K562 (cell line): Measurements from ENCODE around the gene NUP153. TPM values are rescaled to one million over a fixed set of nuclear protein-coding genes. Genes with fewer than 3 reads are reported as not detected.

ENCODE experiments used
- ATAC-seq: fragments of 200-7000 bp; cut with Tn5 transposase; 3 replicates; pipeline ENCODE4 v1.9.1; 2020; ENCODE audit warnings: moderate library complexity
- BruUV-seq: library from RNA; stranded (reverse); fragments of 400-500 nt; replicated peaks from 2 replicates; lab custom pipeline; 2021; lab: Mats Ljungman, UMichigan
- CTCF ChIA-PET: fragments of 300-600 bp; formaldehyde crosslinking; extraction: SDS; loops from one replicate; lab custom pipeline; 2021; ENCODE audit warnings: low intra/inter-chr PET ratio; lab: Yijun Ruan, JAX
- POLR2A ChIA-PET: fragments of 300-600, 350-650 bp; sonication (Branson Sonifier 250); formaldehyde crosslinking; extraction: SDS; loops from one replicate; lab custom pipeline; 2021; ENCODE audit warnings: antibody characterized with exemption, inconsistent platforms; lab: Yijun Ruan, JAX
- DNase-seq, 4 experiments: peaks; one replicate each; pipeline versions ENCODE4 v3.0.0 to v3.0.0-alpha.2; 2011 to 2018; ENCODE audit warnings: low spot score in 3 of 4, mixed read lengths in 3 of 4; ENCODE audit errors: extremely low read depth in 1 of 4
- FAIRE-seq: peaks from 2 replicates; lab custom pipeline; 2011; peaks lifted over from hg19 to GRCh38; lab: Jason Lieb, UNC
- H2AFZ ChIP-seq: 2 replicates; pipeline ENCODE4 v1.6.0; 2011; ENCODE audit warnings: low read depth, low read length, control low read depth, inconsistent platforms
- H3K27ac ChIP-seq: fragments of 200-600 bp; 3 replicates; pipeline ENCODE4 v1.8.0; 2011; ENCODE audit warnings: low read depth, mild to moderate bottlenecking, control low read depth, inconsistent platforms, low read length, moderate library complexity, mixed read lengths; ENCODE audit errors: extremely low read depth
- H3K27me3 ChIP-seq, 2 experiments: fragments of 300-600 bp in 1 of 2; 2 replicates in 1 of 2; 3 replicates in 1 of 2; pipeline versions ENCODE4 v1.6.0 to v1.8.0; 2011; ENCODE audit warnings: inconsistent platforms in 2 of 2, low read length in 2 of 2, mild to moderate bottlenecking in 1 of 2, mixed read lengths in 1 of 2, moderate library complexity in 1 of 2; ENCODE audit not compliant: control insufficient read depth in 2 of 2, insufficient read depth in 2 of 2
- H3K36me3 ChIP-seq: fragments of 300-600 bp; 3 replicates; pipeline ENCODE4 v1.8.0; 2011; ENCODE audit warnings: mild to moderate bottlenecking, low read length, inconsistent platforms; ENCODE audit not compliant: control insufficient read depth, insufficient read depth
- H3K4me1 ChIP-seq, 2 experiments: fragments of 200-600 bp in 1 of 2; replicated peaks in 1 of 2; 2 replicates in 1 of 2; 3 replicates in 1 of 2; pipeline versions ENCODE4 v1.5.1 to v1.8.0; 2011; ENCODE audit warnings: inconsistent platforms in 2 of 2, low read length in 2 of 2, mild to moderate bottlenecking in 1 of 2, mixed read lengths in 1 of 2, moderate library complexity in 1 of 2; ENCODE audit not compliant: control insufficient read depth in 2 of 2, insufficient read depth in 2 of 2
- H3K4me2 ChIP-seq: 2 replicates; pipeline ENCODE4 v1.6.1; 2011; ENCODE audit warnings: low read length, control low read depth, inconsistent platforms, mixed read lengths; ENCODE audit not compliant: insufficient read depth
- H3K4me3 ChIP-seq: fragments of 200-600 bp; sonication (generic), shearing (Covaris generic); 2 replicates; pipeline ENCODE4 v1.5.1; 2016; ENCODE audit warnings: control low read depth, inconsistent platforms
- H3K79me2 ChIP-seq: fragments of 200-600 bp; 3 replicates; pipeline ENCODE4 v1.8.0; 2011; ENCODE audit warnings: low read length, inconsistent platforms; ENCODE audit not compliant: control insufficient read depth, insufficient read depth
- H3K9ac ChIP-seq, 2 experiments: 2 replicates each; pipeline versions ENCODE4 v1.6.0 to v1.6.1; 2011; ENCODE audit warnings: low read depth in 2 of 2, low read length in 2 of 2, control low read depth in 1 of 2, inconsistent platforms in 1 of 2, mild to moderate bottlenecking in 1 of 2, mixed read lengths in 1 of 2; ENCODE audit not compliant: insufficient read depth in 1 of 2
- H3K9me1 ChIP-seq: one replicate; pipeline ENCODE4 v1.6.0; 2011; ENCODE audit warnings: inconsistent platforms, mild to moderate bottlenecking, low read length, moderate library complexity; ENCODE audit not compliant: control insufficient read depth, insufficient read depth
- H3K9me3 ChIP-seq: replicated peaks from 2 replicates; pipeline ENCODE4 v1.5.1; 2011; ENCODE audit warnings: low read depth, low read length, inconsistent platforms; ENCODE audit not compliant: control insufficient read depth, insufficient read depth
- H4K20me1 ChIP-seq: replicated peaks from 2 replicates; pipeline ENCODE4 v1.6.1; 2011; ENCODE audit warnings: low read length, inconsistent platforms, mixed read lengths; ENCODE audit not compliant: control insufficient read depth, insufficient read depth
- ATF1 ChIP-seq, 2 experiments: fragments of 450-650 bp in 1 of 2; IDR thresholded peaks; 2 replicates each; pipeline ENCODE4 v1.6.1; 2016; ENCODE audit warnings: missing compliant biosample characterization in 1 of 2, missing genetic modification characterization in 1 of 2
- BRF1 ChIP-seq: IDR thresholded peaks from 3 replicates; pipeline ENCODE4 v1.6.1; 2011; ENCODE audit warnings: borderline replicate concordance, mild to moderate bottlenecking; ENCODE audit not compliant: insufficient read length; ENCODE audit errors: extremely low read depth
- WGBS: fragments of 100-300 bp; shearing (Covaris generic); methylation state at CpG from one replicate; pipeline ENCODE4 v1.1.6; 2016; ENCODE audit warnings: low coverage, mixed read lengths; ENCODE audit not compliant: insufficient coverage; ENCODE audit errors: missing lambda C conversion rate; 5-methylcytosine and 5-hydroxymethylcytosine counted together
- in situ Hi-C: fragments of 300-500 bp; cut with MboI; formaldehyde crosslinking; loops from 4 replicates; pipeline ENCODE4 v1.15.0; 2018; ENCODE audit warnings: inconsistent platforms, mixed read lengths
- intact Hi-C: fragments of 100-400 bp; cut with micrococcal nuclease; formaldehyde crosslinking; loops from 2 replicates; pipeline ENCODE4 v1.14.2; 2022
- polyA plus RNA-seq, 8 experiments: library from polyadenylated mRNA; depleted of rRNA in 4 of 8; stranded (reverse) in 5 of 8; unstranded in 3 of 8; fragments of >200 nt; fragmentation: Nextera tagmentation in 2 of 8; fragmentation: Illumina TruSeq in 1 of 8; extraction: Ambion mirVana in 2 of 8; extraction: Trizol in 1 of 8; gene quantifications; 2 replicates each; pipeline versions ENCODE4 v1.2.1 to v1.2.3, GENCODE V29; 2011 to 2014; ENCODE audit warnings: inconsistent platforms in 1 of 8, missing spikeins in 1 of 8
- total RNA-seq, 7 experiments: library from RNA; depleted of rRNA in 6 of 7; stranded (reverse); fragments of >200 nt in 6 of 7; fragmentation: Illumina TruSeq in 2 of 7; extraction: Trizol in 2 of 7; gene quantifications; 2 replicates each; pipeline versions ENCODE4 v1.2.1 to v1.2.3, GENCODE V29; 2011 to 2021; ENCODE audit warnings: low replicate concordance in 1 of 7
- TF ChIP-seq, protein P1 (sequence below): sonication (generic); formaldehyde crosslinking; IDR thresholded peaks from 2 replicates; pipeline ENCODE4 v1.8.1; 2023; ENCODE audit warnings: mild to moderate bottlenecking, missing genetic modification reagents

Gene NUP153
- total and polyA plus RNA-seq, 9 of the 15 experiments (the other 6 are each of a cell fraction or from before 2014, with no cell fraction given) = 21.9 to 110 (median 84.8) TPM

DNA sequence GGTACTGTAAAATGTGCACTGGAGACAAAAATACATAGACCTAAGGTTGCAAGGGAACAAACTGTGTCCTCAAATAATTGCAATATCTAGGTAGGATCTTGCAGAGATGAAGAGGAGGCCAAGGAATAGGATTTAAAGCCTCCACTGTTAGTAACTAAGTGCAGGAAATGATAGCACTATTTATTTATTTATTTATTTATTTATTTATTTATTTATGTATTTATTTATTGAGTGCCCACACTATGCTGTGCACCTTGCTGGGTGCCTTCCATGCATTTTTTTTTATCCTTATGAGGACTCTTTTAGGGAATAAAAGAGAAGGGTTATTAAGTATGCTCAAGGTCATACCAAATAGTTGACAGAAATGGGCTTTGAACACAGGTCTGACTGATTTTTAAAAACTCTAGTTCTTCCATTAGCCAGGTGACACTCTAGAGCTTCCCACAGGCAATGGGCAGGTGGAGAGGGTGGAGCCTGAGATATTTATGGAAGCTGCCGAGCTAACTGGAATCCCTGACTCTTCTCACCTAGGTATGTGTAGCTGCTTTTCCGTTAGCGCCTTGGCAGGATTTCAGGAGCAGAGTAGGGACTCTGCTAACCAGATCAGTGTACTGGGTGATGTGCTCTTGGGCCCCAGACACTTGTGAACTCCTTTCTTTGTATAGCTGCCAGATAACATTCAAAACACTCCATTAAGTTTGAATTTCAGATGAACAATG, 12.8 kb upstream of the NUP153 start:
- H3K27me3 ChIP-seq = no peaks in the 10 kb centered on the region
- TF ChIP-seq, protein P1, sequence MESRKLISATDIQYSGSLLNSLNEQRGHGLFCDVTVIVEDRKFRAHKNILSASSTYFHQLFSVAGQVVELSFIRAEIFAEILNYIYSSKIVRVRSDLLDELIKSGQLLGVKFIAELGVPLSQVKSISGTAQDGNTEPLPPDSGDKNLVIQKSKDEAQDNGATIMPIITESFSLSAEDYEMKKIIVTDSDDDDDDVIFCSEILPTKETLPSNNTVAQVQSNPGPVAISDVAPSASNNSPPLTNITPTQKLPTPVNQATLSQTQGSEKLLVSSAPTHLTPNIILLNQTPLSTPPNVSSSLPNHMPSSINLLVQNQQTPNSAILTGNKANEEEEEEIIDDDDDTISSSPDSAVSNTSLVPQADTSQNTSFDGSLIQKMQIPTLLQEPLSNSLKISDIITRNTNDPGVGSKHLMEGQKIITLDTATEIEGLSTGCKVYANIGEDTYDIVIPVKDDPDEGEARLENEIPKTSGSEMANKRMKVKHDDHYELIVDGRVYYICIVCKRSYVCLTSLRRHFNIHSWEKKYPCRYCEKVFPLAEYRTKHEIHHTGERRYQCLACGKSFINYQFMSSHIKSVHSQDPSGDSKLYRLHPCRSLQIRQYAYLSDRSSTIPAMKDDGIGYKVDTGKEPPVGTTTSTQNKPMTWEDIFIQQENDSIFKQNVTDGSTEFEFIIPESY (CRISPR knock-in tag) = peak; percentile 69
- no peak for TF ChIP-seq ATF1 (CRISPR knock-in tag; IDR thresholded peaks at IDR 0.05)
- TF ChIP-seq ATF1 (tag; IDR thresholded peaks at IDR 0.05) = no peak
- no peak for TF ChIP-seq BRF1
- ATAC-seq (no peak), DNase-seq (no peak), FAIRE-seq (no peak)
- H3K9me3 ChIP-seq = no peaks in the 10 kb centered on the region
- H3K27ac ChIP-seq = no peak overlapping the region
- ChIA-PET POLR2A (interaction anchor here (1.2 to 2.1 kb wide), 5 partner anchors 8 to 24 kb away, joined by 4 to 7 read pairs (median 5); partner anchors contain the start of gene NUP153), CTCF (no interaction called here)
- H3K9ac ChIP-seq = no peak overlapping the region
- intact Hi-C loops = no loop called here
- H3K9me1 ChIP-seq = no peaks in the 10 kb centered on the region
- peaks cover 6 to 16% of the 10 kb centered on the region in 2 experiments for H3K4me1 ChIP-seq
- peak overlapping the region; percentile 36; the same call in 1 of the 2 replicates for H2AFZ ChIP-seq
- no peak overlapping the region for H3K4me3 ChIP-seq
- H4K20me1 ChIP-seq = no peaks in the 10 kb centered on the region
- H3K36me3 ChIP-seq = no peaks in the 10 kb centered on the region
- BruUV-seq = no TSS peak
- H3K4me2 ChIP-seq = no peak overlapping the region
- H3K79me2 ChIP-seq = no peaks in the 10 kb centered on the region
- 45% methylated on average over 3 of the region's 3 CpGs for WGBS
- in situ Hi-C loops = no loop called here
